OCI-LY1 (cell line): ENCODE data around the gene ST8SIA2.

Source experiments
- H2AFZ ChIP-seq: fragments of 200-600 bp; sonication (generic), shearing (Covaris generic); 2 replicates; pipeline ENCODE4 v1.6.0; 2014; ENCODE audit warnings: antibody characterized with exemption, mild to moderate bottlenecking, low read length
- H3F3A ChIP-seq: fragments of 200-600 bp; sonication (generic), shearing (Covaris generic); 2 replicates; pipeline ENCODE4 v1.6.0; 2014; ENCODE audit warnings: mild to moderate bottlenecking, antibody characterized with exemption, low read length, moderate library complexity; ENCODE audit not compliant: insufficient read depth
- H3K27ac ChIP-seq: fragments of 200-600 bp; sonication (generic); 2 replicates; pipeline ENCODE4 v1.5.1; 2014; ENCODE audit warnings: low read length, mixed run types, mild to moderate bottlenecking, low read depth; ENCODE audit not compliant: poor library complexity, severe bottlenecking
- H3K27me3 ChIP-seq: fragments of 200-600 bp; sonication (generic); 2 replicates; pipeline ENCODE4 v1.6.0; 2014; ENCODE audit warnings: antibody characterized with exemption, mild to moderate bottlenecking, low read length, moderate library complexity; ENCODE audit not compliant: insufficient read depth
- H3K36me3 ChIP-seq: fragments of 200-600 bp; sonication (generic); 2 replicates; pipeline ENCODE4 v1.6.1; 2014; ENCODE audit warnings: mild to moderate bottlenecking, antibody characterized with exemption, low read length, moderate library complexity, mixed read lengths; ENCODE audit not compliant: insufficient read depth
- H3K4me1 ChIP-seq: fragments of 200-600 bp; sonication (generic); 2 replicates; pipeline ENCODE4 v1.5.1; 2014; ENCODE audit warnings: mild to moderate bottlenecking, low read length, moderate library complexity; ENCODE audit not compliant: insufficient read depth, severe bottlenecking
- H3K4me2 ChIP-seq: fragments of 200-600 bp; sonication (generic), shearing (Covaris generic); 2 replicates; pipeline ENCODE4 v1.6.1; 2014; ENCODE audit warnings: low read length
- H3K4me3 ChIP-seq: fragments of 200-600 bp; sonication (generic); 2 replicates; pipeline ENCODE4 v1.5.1; 2014; ENCODE audit warnings: low read length, low read depth, mild to moderate bottlenecking, mixed read lengths; ENCODE audit not compliant: poor library complexity, severe bottlenecking
- H3K79me2 ChIP-seq: fragments of 200-600 bp; shearing (Covaris generic); 2 replicates; pipeline ENCODE4 v1.6.1; 2016; ENCODE audit warnings: mixed run types, low read length, mixed read lengths; ENCODE audit not compliant: insufficient read depth
- H3K9ac ChIP-seq: fragments of 200-600 bp; sonication (generic), shearing (Covaris generic); 2 replicates; pipeline ENCODE4 v1.6.1; 2014; ENCODE audit warnings: mild to moderate bottlenecking, low read length, mixed read lengths
- H3K9me2 ChIP-seq: fragments of 200-600 bp; sonication (generic), shearing (Covaris generic); 2 replicates; pipeline ENCODE4 v1.6.1; 2014; ENCODE audit warnings: low read depth, mild to moderate bottlenecking, low read length, mixed read lengths
- H3K9me3 ChIP-seq: fragments of 200-600 bp; shearing (Covaris generic); 2 replicates; pipeline ENCODE4 v1.6.1; 2014; ENCODE audit warnings: low read length, mixed read lengths
- H4K20me1 ChIP-seq: fragments of 200-600 bp; sonication (generic), shearing (Covaris generic); 2 replicates; pipeline ENCODE4 v1.6.0; 2016; ENCODE audit warnings: mild to moderate bottlenecking, low read length; ENCODE audit not compliant: insufficient read depth
- EZH2 ChIP-seq: fragments of 200-600 bp; sonication (generic), shearing (Covaris generic); IDR thresholded peaks from 2 replicates; pipeline ENCODE4 v1.8.0; 2017; ENCODE audit warnings: borderline replicate concordance, mixed run types, mild to moderate bottlenecking, antibody characterized with exemption, low read length, moderate library complexity, mixed read lengths
- TF ChIP-seq, protein P1 (sequence below): fragments of 200-600 bp; sonication (generic), shearing (Covaris generic); IDR thresholded peaks from 2 replicates; pipeline ENCODE4 v1.5.1; 2017; ENCODE audit warnings: mild to moderate bottlenecking, antibody characterized with exemption, low read length, moderate library complexity, mixed read lengths

ST8SIA2 gene

DNA sequence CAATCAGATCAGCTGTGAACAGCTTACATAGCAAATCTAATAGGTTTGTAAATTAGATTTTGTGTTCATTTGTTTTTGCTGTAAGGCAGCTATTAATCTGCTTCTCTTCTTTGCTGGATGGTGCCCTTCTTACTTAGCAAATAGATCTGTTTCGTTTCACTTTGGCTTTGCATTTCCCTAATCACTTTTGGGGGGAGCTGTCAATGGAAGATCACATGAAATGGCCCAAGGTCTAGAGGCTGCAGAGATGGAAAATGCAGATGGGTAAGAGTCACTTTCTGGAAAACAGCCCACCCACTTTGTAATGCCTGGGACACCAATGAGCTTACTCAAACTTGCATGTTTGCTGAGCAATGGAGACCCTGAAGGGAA, 36.4 kb downstream of the ST8SIA2 start:
- Histone ChIP-seq H2AFZ (no peak overlapping the region), H3K9me2 (no peaks in the 10 kb centered on the region), H3K4me2 (no peak overlapping the region), H4K20me1 (no peaks in the 10 kb centered on the region), H3F3A (no peaks in the 10 kb centered on the region), H3K36me3 (no peaks in the 10 kb centered on the region), H3K4me3 (no peak overlapping the region), H3K27ac (no peak overlapping the region), H3K27me3 (peaks cover 13% of the 10 kb centered on the region; the same call in 1 of the 2 replicates), H3K79me2 (no peaks in the 10 kb centered on the region), H3K4me1 (no peaks in the 10 kb centered on the region), H3K9ac (no peak overlapping the region), H3K9me3 (no peaks in the 10 kb centered on the region)
- TF ChIP-seq EZH2: no peak
- TF ChIP-seq, protein P1, sequence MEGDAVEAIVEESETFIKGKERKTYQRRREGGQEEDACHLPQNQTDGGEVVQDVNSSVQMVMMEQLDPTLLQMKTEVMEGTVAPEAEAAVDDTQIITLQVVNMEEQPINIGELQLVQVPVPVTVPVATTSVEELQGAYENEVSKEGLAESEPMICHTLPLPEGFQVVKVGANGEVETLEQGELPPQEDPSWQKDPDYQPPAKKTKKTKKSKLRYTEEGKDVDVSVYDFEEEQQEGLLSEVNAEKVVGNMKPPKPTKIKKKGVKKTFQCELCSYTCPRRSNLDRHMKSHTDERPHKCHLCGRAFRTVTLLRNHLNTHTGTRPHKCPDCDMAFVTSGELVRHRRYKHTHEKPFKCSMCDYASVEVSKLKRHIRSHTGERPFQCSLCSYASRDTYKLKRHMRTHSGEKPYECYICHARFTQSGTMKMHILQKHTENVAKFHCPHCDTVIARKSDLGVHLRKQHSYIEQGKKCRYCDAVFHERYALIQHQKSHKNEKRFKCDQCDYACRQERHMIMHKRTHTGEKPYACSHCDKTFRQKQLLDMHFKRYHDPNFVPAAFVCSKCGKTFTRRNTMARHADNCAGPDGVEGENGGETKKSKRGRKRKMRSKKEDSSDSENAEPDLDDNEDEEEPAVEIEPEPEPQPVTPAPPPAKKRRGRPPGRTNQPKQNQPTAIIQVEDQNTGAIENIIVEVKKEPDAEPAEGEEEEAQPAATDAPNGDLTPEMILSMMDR: no peak

DNA sequence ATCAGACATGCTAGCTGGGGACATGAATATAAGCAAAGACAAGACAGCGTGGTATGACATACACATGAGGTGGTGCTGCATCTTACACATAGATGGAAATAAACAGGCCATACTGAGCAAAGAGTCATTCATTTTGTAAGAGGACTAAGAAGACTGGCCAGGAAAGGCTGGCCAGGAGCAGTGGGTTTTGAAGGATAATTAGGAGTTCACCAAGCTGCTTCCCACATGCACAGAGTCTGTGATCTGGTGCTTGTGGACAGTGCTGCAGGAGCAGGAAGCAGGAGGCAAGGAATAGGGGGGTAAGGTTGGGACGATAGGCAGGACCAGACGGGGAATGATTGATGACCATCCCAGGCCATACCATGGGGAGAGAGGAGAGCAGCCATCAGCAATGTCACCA, 41.5 kb downstream of the ST8SIA2 start:
- H3K79me2 ChIP-seq: no peaks in the 10 kb centered on the region
- H3K9me2 ChIP-seq: no peaks in the 10 kb centered on the region
- H3K9me3 ChIP-seq: no peaks in the 10 kb centered on the region
- no peak overlapping the region for H3K4me3 ChIP-seq
- no peaks in the 10 kb centered on the region for H3F3A ChIP-seq
- no peak overlapping the region for H2AFZ ChIP-seq
- H3K4me1 ChIP-seq: no peaks in the 10 kb centered on the region
- no peak overlapping the region for H3K9ac ChIP-seq
- no peaks in the 10 kb centered on the region for H3K36me3 ChIP-seq
- H3K4me2 ChIP-seq: no peak overlapping the region
- peaks cover 12% of the 10 kb centered on the region; the same call in 1 of the 2 replicates for H3K27me3 ChIP-seq
- H3K27ac ChIP-seq: no peak overlapping the region
- TF ChIP-seq, protein P1: no peak
- TF ChIP-seq EZH2: no peak
- no peaks in the 10 kb centered on the region for H4K20me1 ChIP-seq

GRCh38 chr15:92438471-92438870, 44.8 kb downstream of the ST8SIA2 start:
- H2AFZ ChIP-seq: no peak overlapping the region
- no peaks in the 10 kb centered on the region for H3K36me3 ChIP-seq
- no peak for TF ChIP-seq EZH2
- TF ChIP-seq, protein P1: no peak
- no peaks in the 10 kb centered on the region for H3K79me2 ChIP-seq
- no peak overlapping the region for H3K9ac ChIP-seq
- no peak overlapping the region for H3K27ac ChIP-seq
- H3K4me3 ChIP-seq: no peak overlapping the region
- no peaks in the 10 kb centered on the region for H4K20me1 ChIP-seq
- no peak overlapping the region for H3K4me2 ChIP-seq
- no peaks in the 10 kb centered on the region for H3F3A ChIP-seq
- H3K9me3 ChIP-seq: no peaks in the 10 kb centered on the region
- 0 out of 2 replicates have a peak, but pooled peaks cover 4% of the 10 kb centered on the region for H3K27me3 ChIP-seq
- H3K4me1 ChIP-seq: no peaks in the 10 kb centered on the region
- H3K9me2 ChIP-seq: no peaks in the 10 kb centered on the region
